GM18868 (cell line): ENCODE results near the gene ZNF554.
"Not testable (repeated sequence)": the region's sequence is repeated elsewhere in the genome, so short reads cannot be mapped to it uniquely, and the experiment has no call there.

Experiments
- ATAC-seq: cut with Tn5 transposase; IDR thresholded peaks from one replicate; pipeline ENCODE4 v1.9.1; 2021; ENCODE audit warnings: mild to moderate bottlenecking, moderate library complexity; ENCODE audit not compliant: unreplicated experiment

ZNF554 gene

DNA sequence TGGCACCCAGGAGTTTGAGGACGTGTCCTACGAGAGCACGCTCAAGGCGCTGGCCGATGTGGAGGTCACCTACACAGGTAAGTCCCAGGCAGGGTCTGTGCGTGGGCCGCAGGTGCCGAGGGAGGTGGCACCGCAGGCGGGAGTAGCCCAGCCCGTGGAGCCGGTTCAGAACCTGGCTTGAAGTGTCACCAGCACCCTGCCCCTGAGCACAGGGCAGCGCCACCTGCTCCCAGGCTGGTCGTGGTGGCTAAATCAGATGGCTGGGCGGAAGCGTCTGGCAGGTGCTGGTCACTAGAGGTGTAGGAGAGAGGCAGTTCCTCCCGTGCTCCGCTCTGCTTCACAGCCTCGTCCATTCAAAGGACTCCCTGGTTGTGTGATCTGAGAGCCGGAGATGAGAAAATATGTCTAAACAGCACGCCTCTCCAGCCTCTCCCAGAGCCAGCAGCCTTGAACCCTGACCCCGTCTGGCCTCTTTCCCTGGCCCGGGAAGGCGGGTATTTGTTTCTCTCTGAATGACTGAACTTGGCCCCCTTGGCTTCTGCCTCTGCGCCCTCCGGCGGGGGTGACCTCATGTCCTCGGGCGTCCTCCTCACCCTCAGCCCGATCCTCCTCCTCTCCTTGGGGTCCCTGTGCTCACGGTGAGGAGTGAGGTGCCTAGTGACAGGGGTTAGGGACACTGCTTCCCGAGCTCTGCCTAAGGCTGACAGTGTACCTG, 29.0 kb upstream of the ZNF554 start:
- no peak for ATAC-seq

DNA sequence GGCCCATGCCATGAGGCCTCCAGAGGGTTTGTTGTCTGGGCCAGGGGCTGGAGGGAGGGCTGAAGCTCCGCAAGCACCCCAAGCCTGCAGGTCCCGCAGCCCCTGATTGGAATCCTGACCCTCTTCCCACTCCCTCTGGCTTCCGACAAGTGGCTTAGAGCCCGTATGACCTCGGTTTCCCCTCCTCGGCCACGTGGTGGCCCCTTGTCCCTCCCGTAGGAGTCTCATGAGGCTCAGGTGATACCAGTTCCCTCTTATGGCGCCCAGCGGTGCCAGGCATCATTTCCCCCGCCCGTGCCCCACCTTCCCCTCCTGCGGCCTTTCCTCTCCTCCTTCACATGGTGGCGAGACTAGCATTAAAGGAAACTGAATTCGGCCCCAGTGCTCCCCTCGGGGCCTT, 28.2 kb upstream of the ZNF554 start:
- no peak for ATAC-seq

DNA sequence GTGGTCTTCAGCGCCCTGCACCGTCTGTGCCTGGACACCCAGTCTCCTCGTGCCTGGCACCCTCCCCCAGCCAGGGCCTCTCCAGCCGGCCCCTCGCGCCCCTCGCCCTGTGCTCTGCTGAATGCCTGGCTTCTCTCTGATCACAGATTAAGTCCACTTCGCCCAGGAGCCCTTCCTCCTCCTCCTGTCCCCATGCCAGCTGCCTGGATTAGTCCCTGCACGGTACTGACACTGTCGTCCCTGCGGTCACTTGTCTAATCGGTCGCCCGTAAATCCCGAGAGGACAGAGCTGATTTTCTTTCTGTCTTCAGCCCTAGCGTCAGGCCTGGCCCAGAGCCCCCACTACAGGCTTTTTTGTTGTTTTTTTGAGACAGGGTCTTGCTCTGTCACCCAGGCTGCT, 27.8 kb upstream of the ZNF554 start:
- ATAC-seq: no peak

DNA sequence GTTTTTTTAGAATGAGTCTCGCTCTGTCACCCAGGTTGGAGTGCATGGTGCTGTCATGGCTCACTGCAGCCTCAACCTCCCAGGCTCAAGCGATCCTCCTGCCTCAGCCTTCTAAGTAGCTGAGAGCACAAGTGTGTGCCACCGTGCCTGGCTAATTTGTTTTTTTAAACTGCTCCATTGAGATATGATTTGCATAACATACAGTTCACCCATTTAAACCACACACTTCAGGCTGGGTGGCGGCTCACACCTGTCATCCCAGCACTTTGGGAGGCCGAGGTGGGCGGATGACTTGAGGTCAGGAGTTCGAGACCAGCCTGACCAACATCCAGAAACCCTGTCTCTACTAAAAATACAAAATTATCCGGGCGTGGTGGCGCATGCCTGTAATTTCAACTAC, 27.0 kb upstream of the ZNF554 start:
- ATAC-seq: not testable (repeated sequence)

DNA sequence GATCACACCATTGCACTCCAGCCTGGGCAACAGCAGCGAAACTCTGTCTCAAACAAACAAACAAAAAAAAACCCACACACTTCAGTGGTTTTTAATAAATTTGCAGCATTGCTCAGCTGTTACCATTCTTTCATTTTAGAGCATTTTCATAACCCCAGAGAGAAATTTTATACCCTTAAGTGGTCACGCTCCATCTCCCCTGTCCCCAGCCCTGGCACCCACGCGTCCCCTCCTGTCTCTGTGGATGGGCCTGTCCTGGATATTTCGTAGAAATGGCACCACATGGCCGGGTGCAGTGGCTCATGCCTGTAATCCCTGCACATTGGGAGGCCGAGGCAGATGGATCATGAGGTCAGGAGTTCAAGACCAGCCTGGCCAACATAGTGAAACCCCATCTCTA, 26.5 kb upstream of the ZNF554 start:
- no peak for ATAC-seq

DNA sequence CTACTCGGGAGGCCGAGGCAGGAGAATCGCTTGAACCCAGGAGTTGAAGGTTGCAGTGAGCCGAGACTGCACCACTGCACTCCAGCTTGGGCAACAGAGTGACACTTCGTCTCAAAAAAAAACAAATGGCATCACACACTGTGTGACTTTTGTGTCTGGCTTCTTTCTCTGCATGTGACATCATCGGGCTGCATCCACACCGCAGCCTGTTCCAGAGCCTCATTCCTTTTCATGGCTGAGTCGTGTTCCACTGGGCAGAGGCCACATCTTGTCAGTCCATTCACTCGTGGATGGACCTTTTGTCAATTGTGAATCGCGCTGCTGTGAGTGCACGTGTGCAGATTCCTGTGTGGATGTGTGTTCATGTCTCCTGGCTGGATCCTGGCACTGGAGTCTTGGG, 26.1 kb upstream of the ZNF554 start:
- ATAC-seq: no peak

DNA sequence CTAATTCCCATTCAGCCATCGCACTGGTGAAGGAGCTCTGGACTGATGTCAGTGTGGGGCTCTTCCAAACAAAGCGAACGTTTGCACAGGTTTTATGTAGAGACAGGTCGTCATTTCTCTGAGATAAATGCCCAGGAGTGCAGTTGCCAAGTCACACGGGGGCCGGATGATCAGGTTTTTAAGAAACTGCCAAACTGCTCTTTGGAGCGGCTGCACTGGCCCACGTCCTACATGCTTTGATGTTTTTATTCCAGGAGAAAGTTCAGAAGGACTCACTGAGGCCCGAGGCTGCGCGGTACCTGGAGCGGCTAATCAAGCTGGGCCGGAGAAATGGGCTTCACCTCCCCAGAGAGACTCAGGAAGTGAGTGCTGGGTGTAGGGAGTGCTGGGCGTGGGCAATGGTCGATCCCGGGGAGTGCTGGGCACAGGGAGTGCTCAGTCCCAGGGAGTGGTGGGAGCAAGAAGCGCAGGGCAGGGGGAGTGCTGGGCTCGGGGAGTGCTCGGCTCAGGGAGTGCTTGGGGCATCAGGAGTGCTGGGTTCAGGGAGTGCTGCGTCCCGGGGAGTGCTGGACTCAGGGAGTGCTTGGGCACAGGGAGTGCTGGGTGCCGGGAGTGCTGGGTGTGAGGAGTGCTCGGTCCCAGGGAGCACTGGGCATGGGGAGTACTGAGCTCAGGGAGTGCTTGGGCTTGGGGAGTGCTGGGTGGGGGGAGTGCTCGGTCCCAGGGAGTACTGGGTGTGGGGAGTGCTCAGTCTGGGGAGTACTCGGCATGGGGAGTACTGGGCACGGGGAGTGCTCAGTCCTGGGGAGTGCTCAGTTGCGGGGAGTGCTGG, 23.6 kb upstream of the ZNF554 start:
- ATAC-seq: no peak

DNA sequence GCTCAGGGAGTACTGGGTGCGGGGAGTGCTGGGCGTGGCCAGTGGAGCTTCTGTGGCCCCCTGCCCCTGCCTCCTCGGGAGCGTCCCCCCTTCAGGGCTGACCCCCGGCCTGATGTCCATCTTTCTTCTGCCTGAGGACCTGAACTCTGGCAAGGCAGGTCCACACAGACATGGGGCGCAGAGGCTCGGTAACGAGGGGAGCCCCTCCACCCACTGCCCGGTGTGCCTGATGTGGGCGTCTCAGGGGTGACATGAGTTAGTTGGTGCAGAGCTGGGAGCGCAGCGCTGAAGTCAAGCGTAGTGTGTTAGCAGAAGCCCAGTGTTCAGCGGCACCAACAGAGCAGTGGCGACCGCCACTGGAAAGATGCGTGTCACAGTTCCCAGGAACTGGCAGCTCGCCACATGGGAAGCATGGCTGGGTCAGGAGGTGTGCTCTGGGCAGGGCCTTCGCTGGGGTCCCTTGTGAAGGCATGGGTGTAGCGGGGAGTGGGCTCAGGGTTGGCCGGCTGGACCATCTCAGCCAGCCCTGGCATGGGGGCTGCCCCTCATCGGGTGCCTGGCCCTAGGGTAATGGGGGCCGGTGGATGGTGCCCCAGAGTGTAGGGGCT, 22.9 kb upstream of the ZNF554 start:
- no peak for ATAC-seq

DNA sequence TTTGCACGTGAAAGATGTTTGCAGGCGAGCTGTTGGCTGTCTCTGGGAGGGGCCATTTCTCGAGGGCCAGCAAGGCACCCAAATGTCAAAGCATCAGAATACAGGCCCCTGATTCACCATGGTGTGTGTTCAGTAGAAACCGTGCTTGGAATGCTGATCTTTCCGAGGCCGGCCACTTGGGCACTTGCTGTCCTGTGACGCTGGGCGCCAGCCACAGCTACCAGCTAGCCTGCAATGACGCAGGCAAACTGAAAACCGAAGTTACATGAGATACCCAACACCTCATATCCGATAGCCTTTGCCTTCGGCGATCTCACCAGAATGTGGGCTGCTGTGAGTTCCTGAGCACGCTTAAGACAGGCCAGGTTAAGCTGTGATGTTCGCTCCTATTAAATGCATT, 22.4 kb upstream of the ZNF554 start:
- no peak for ATAC-seq

DNA sequence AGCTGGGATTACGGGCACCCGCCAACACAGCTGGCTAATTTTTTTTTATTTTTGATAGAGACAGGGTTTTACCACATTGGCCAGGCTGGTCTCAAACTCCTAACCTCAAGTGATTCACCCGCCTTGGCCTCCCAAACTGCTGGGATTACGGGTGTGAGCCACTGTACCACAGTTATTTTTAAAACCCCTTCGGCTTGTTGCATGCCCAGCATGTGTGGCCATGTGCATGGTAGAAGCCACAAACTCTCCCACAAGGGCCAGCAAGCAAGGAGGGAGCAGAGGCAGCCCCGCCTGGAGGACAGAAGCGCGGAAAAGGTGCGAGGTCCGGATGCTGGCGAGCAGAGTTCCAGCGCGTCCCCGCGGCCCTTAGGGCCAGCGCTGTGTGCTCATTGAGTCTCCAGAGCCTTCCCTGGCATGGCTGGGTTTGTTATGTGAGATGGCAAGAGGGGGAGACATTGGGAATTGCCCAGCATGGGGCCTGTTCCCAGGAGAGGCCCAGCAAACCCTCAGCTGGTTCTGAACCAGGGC, 21.4 kb upstream of the ZNF554 start:
- ATAC-seq: no peak

DNA sequence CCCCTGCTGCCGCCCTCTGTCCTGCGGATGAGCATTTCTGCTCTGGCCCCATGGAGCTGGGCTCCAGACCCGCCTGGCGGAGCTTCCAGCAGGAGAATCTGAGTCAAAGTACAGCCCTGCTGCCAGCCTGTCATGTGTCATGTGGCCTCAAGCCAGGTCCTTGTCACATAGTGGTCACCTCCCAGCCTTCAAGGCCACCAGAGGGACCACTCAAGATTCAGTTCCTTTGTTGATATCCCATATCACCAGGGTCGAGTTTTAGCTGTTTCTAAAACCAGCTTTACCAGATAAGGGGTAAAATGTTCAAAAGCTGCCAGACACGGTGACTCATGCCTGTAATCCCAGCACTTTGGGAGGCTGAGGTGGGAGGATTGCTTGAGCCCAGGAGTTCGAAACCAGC, 20.9 kb upstream of the ZNF554 start:
- no peak for ATAC-seq

DNA sequence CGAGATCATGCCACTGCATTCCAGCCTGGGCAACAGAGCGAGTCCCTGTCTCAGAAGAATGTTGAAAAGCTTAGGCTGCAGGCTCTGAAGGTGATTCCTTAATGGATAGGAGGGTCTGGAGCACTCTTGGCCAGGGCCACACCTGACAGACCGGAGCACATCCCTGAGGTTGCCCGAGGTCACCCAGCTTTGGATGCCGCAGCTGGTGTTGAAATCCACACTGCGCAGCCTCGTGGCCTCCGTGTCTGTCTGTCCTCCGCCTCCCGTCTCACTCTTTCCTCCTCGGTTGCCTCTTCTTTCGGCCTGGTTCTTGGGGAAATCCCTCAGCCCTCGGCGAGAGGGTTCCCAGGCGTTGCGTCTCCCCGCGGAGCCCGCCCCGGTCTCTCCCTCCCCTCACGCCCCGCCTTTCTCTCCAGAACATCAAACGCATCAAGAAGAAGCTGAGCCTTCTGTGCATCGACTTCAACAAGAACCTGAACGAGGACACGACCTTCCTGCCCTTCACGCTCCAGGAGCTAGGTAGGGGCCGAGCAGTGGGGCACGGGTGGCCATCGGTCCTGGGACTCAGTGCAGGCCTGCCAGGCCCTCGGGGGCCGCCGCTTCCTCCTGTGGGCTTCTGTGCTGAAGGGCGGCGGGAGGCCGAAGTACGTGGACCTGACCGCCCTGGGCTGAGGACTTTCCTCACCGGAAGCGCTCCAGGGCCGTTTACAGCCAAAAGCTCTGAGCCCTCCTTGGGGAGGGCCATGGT, 20.2 kb upstream of the ZNF554 start:
- no peak for ATAC-seq

DNA sequence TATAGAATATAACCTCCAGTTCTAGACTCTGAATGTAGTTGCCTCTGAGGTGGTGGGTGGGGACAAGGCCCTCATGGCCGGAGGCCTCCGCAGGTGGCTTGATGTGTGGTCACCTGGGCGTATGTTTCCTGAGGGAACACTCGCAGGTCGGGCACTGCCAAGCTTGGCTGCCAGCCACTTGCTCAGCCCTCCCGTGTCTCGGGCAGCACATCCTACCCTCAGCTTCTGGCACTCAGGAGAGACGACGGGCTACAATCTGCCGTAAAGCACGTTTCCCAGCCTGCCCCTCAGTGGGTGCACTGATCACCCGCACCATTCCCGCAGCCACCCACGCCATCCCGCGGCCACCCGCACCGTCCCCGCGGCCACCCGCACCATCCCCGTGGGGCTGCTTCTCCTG, 19.2 kb upstream of the ZNF554 start:
- no peak for ATAC-seq

DNA sequence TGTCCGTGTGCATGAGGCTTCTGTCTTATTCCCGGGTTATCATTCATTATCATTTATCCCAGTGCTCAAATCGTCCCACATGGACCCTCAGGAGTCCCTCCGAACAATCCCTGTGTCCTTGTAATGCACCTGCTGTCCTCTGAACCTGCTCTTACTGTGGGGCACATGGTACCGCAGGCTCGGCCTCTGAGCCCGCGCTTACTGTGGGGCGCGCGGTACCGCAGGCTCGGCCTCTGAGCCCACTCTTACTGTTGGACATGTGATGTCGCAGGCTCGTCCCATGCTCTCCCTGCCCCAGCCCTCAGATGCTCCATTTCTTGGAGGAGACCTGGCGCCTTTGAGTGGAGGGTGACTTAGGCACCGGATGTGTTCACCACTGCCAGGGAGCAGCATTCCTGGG, 16.8 kb upstream of the ZNF554 start:
- ATAC-seq: no peak

DNA sequence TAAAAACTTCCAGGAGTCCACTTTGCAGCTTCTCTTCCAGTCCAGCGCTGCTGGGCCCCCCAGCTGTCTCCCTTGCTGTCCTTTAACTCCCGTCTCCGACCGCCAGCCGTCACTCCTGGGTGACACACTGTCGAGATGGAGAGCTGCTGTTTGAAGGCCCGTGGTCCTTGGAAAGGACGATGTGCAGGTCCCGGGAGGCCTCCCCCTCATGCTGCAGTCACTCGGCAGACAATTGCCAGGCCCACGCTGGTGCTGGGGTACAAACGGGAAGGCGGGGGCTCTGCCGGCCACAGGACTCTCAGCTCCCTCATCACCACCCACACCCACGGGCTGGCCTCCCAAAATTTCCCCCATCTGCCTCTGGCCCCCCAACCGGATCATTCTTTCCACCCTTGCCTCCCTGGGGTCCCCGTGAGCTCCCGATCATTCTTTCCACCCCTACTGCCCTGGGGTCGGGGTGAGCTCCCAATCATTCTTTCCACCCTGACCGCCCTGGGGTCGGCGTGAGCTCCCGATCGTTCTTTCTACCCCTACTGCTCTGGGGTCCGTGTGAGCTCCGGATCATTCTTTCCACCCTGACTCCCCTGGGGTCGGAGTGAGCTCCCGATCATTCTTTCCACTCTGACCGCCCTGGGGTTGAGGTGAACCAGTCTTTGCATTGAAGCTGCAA, 16.0 kb upstream of the ZNF554 start:
- ATAC-seq: no peak

DNA sequence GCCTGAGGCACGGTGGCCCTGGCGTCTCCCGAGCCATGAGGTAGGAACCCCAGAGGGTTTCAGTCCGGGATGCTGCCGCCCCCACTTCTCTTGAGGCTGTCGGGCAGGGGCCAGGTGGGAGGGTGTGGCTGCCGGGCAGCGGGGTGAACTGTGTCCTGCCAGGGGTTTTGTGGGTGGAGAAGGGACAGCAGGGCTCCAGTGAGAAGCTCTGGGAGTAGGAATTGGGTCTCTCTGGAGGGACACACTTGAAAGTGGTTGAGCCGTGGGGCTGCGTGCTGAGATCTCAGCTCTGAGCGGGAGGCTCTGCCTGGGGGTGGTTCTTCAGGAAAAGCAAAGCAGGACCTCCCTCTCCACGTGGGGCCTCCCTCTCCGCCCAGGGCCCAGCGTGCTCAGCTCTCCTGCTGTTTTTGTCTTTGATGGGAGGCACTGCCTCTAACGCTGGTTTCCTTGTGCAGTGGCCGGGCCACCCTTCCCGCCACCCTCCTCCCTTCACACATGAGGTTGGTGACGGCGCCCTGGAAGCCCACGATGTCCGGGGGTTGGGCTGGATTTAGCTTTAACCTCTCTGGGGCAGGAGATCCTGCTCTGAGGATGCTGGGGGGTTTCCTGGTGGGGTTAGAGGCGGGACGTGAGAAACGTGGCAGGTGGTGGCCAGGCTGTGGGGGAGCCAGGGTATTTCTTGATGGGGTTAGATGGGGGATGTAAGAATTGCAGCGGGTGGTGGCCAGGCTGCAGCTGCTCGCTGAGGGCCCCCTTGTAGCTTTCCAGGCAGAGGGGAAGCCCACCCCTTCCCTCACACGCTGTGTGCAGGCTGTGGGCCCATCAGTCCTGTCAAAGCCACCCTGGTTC, 15.3 kb upstream of the ZNF554 start:
- no peak for ATAC-seq

DNA sequence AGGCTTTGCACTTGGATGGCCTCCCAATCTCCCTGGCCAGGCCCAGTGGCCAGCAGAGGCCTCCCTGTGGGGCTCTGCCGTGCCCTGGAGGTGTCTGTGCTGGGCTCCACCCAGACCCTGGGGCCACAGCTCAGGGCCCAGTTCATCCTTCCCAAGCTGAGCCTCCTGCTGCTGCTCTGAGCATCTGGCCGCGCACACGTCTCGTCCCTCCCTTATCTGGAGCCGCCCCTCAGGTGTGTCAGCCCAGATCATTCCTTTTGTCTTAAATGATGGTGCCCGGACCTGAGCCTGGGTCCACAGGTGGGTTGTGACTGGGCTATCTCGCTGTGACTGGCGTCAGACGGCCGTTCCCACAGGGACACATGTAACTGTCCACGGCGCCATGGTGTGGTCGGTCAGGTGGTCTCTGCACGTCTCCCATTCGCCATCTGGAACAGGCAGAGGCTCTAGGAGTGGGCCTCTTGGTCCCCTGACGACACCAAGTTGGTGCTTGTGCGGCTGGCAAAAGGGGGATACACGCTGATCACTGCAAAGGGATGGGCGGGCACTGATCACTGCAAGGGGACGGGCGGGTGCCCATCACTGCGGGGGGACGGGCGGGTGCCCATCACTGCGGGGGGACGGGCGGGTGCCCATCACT, 14.3 kb upstream of the ZNF554 start:
- ATAC-seq: no peak

DNA sequence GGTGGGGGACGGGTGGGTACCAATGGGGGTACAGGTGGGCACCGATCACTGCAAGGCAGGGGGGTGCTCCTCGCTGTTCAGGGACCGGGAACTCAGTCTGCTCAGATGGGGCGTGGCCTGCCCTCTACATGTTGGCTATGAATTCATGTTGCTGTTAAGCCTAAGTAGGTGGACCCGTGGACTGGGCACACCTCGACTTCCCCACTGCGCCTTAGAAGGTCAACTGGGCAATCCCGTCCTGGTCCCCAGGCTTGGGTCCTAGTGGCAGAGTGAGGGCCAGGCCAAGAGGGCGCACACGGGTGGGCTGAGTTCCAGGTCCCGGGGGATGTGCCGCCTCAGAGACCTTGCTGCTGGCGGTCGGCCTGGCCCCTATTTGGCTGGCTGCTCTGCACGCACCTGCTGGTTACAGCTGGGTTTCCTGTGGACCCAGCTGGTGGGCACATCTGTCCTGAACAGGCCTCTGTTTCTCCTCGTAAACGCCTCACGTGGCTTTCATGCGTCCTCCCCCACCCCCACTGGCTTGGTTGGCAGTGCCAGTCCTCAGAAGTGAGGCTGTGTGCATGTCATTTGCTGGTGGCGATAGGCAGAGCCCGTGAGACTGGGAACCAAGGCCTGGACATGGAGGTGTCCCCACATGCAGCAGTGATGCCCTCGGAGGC, 13.5 kb upstream of the ZNF554 start:
- ATAC-seq: no peak
